ENCODE data around the gene KMT5B.
"Not testable (repeated sequence)": the region's sequence is repeated elsewhere in the genome, so short reads cannot be mapped to it uniquely, and the experiment has no call there.

The KMT5B gene

DNA sequence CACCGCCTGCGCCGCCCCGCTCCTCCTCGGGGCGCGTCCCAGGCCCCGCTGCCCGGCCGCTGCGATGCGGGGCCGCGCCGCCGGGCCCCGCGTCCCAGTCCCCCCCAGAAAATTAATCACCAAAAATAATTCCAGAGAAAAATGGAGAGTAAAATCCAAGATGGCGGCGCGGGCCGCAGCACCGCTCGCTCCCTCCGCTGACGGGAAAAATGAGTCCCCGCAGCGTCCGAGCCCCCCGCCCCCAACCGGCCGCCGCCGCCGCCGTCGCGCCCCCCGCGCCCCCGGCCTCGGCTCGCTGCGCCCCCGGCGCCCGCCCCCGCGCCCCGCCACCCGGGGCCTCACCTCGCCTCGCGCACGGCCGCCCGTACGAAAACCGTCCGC, at the start of gene KMT5B:
Gene KMT5B (minus strand): TSS at position 162 of the 381 bp plus-strand sequence. CDS start 23,220 bp downstream, outside the sequence.
- no peak for DNase-seq

DNA sequence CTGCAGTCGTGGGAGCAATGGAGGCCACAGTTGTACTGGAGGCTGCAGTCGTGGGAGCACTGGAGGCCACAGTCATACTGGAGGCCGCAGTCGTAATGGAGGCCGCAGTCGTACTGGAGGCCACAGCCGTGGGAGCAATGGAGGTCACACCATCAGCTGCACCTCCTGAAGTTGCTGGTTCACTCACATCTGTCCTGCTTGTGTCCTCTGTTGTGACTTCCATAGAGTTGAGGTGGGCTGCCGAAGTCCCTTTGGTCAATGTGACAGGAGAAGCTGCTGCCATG, 49.4 kb upstream of the KMT5B start:
- DNase-seq = no peak

DNA sequence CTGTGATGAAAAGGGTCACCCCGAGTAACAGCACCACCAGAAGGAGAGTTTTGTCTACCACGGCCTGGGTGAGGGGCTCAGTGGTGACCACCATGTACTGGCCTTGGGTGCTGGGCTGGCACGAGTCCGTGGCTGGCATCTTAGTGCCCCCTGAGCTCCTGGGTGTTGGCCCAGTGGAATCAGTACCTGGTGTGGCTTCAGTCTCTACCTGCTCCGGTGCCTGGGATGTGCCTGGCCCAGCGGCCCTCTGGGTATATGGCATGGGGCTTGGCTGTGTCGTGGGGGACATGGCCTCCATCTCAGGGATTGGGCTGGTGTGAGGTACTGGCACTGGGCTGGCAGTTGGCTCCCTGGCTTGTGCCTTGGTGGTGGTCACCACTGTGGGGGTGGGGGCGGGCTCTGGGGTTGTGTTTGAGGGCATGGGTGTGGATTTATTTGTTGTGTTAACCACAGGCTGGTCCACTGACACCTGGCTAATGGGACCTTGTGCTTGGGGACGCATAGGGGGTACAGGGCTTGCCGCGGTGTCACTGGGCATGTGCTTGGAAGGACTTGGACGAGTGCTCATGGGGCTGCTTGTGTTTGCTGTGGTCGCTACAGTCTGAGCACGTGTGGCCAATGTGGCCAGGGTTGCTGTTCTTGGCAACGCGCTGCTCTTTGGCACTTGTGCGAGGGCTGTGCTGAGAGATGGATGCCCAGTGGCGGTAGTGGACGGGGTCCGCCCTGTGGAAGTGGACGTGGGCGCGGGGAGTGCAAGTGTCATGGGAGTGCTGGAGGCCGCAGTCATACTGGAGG, 48.9 kb upstream of the KMT5B start:
- DNase-seq = no peak

DNA sequence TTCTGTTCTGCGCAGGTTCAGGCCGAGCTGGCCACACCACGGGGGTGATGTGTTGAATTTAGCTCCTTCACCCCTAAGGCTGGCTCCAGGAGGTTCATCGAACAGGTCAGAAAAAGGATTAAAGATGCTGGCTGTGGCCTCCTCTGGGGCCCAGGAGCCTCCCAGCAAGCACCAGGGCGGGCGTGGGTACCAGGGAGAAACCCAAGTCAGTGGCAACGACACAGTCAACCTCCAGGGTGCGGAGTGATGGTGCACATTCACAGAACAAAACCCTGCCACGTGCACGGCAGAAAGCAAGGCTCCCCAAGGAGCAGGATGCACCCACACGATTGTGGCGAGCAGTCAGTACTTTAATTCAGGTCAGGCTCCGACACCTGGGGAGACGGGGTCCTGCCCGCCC, 47.9 kb upstream of the KMT5B start:
- DNase-seq = no peak

DNA sequence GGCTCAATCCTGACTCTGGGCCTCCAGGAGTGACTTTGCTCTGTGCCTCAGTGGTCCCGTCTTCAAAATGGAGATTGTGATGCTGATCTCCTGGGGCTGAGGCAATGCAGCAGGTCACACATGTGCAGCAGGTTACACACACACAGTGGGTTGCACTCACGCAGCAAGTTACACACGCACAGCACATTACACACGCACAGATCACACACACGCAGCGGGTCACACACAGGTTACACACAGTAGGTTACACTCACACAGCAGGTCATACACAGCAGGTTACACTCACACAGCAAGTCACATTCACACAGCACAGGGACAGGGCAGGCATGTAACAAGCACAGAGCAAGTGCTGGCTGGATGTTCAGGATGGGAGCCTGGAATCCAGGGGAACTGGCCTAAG, 47.4 kb upstream of the KMT5B start:
- DNase-seq = no peak

DNA sequence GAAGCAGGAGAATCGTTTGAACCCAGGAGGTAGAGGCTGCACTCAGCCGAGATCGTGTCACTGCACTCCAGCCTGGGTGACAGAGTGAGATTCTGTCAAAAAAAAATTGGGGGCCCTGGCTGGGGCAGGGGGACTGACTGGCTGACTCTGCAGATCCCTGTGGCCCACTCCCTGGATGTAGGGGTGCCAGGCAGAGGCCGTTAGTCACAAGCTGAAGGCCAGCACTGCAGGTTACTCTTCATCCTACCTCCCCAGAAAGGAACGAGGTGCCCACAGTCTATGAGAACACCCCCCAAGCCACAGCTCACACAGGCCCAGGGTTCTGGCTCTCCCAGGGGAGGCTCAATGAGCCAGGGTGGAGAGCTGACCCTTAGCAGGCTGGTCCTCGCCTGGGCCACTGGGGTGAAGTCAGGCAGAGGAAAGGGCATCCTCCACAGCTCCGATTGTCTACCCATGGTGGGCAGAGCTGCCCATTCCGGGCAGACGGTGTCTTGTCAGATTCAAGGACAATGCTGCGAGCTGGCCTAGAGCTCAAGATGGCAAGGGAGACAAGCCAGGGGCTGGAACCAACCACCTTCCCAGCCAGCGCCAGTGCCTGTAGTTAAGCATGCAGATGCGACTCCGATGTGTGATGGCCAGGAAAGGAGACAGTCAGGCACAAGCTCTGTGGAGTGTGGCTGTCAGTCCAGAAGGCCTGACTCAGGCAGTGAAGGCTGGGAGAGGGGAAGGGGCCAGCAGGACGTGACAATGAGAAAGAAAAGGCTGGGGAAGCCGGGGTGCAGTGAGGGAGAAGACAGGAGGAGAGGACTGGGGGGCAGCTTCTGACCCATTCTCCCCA, 46.2 kb upstream of the KMT5B start:
- no peak for DNase-seq

DNA sequence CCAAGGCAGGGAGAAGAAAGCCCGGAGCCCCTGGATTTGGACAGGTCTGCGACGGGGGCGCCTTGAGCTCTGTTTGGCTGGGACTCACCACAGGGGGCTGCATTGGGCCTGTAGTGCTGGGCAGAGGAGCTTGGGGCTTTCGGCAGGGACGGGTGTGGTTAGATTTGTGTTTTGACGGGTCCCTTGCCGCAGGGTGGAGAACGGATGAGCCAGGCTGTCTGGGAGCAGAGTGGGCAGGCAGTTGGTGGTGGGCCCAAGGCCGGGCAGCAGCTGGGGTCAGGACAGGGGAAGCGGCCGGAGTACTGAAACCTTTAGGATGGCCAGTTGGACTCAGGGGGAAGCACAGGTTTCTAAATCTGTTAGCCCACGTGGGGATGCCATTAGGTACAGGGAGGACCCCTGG, 45.3 kb upstream of the KMT5B start:
- no peak for DNase-seq

DNA sequence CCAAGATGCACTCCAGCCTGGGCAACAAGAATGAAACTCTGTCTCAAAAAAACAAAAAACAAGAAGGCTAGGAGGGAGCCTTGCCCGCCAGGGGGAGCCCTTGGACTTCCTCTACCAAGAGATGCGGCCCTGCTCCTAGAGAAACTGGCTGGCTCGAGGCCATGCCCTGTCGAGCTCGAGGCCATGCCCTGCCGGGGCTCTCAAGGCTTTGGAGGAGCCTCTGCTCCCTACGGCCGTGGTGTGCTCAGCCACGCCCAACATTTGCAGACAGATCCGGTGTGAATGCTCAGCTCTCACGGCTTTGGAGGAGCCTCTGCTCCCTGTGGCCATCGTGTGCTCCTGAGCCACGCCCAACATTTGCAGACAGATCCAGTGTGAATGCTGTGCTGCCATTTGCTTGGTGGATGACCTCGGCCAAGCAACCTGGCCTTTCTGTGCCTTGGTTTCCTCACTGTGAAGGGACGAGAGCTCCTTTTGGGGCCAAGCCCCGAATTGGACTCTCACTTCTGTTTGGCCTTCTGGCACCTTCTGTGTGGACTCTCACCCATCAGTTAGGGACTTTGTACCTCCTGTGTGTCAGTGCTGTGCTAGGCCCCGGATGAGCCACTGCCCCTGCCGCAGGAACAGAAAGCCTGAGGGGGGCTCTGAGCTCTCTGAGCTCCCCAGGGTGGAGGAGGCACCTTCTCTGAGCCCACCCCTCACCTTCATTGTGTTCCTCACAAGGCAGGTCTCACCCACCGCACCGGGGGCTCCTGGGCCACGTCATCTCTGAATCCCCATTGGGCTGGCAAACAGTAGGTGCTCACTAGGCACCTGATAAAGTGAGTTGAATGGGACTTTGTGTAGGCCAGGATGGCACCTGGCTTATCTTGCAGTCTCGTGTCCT, 44.6 kb upstream of the KMT5B start:
- peak; percentile 74 for DNase-seq

DNA sequence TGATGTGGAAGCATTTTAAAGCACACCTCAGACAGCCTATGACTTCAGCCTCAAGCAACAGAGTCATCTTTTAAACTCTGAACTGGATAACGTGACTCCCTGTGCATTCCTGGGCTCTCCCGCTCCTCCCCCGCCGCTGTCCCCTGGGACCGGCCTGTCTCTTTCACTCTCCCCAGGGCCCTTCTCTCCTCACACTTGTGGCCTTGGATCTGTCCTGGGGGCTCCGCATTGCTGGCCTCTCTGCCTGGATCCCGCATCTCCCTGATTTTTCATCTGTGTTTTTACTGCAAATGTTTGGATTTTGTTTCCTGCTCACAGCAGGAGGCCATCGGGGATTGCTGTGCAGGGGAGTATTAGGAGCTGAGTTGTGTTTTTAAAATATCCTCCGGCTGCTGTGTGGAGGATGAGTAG, 43.2 kb upstream of the KMT5B start:
- DNase-seq = no peak

DNA sequence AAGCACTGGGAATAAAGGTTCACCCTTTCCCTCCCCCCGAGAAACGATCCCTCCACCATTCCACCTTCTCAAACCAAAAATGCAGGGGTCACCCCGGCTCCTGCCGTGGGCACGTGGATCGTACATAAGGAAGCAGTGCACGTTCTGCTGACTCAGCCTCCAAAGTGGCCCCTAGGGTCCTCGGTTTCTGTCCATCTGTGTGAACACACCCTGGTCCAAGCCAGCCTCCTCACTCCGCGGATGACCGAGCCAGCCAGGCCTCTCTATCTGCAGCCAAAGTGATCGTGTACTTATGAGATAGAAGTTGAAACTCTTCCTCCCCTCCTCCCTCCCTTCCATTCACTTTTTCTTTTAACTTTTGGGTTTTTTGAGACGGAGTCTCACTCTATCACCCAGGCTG, 42.4 kb upstream of the KMT5B start:
- no peak for DNase-seq

DNA sequence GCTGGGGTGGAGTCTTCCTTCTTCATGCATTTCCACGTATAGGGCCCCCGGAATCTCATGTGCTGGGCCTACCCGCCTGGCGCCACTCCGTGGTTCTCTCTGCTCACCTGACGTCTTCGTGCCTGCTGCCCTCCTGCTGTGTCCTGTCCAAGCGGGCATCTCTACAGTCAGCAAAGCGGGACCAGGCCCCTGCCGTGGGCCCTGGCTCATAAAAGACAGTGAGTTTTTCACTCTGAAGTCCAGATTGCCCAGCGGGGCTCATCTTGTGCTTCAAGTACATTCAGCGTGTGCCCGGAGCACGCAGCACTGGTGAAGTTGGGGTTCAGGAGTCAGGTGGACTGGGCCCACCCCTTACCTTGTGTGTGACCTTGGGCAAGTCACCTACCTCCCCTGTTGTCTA, 41.3 kb upstream of the KMT5B start:
- DNase-seq = no peak

DNA sequence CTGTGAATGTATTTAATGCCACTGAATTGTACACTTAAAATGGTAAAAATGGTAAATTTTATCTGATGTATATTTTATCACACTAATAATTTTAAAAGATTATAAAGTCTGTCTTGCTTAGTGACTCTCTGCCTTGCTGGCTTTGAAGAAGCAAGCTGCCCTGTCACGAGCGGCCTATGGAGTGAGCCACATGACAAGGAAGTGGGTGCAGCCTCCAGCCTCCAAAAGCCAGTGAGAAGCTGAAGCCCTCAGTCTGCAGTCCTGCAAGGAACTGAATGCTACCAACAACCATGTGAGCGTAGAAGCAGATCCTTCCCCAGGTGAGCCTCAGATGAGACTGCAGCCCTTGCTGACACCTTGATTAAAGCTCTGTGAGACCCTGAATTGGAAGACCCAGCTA, 38.7 kb upstream of the KMT5B start:
- DNase-seq = no peak

DNA sequence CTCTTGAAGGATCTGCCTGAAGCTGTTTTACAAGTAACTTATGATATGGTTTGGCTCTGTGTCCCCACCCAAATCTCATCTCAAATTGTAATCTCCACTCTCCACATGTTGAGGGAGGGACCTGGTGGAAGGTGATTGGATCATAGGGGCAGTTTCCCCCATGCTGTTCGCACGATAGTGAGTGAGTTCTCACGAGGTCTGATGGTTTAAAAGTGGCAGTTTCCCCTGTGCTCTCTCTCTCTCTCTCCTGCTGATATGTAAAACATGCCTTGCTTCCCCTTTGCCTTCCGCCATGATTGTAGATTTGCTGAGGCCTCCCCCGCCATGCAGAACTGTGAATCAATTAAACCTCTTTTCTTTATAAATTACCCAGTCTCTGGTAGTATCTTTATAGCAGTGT, 31.8 kb upstream of the KMT5B start:
- not testable (repeated sequence) for DNase-seq

DNA sequence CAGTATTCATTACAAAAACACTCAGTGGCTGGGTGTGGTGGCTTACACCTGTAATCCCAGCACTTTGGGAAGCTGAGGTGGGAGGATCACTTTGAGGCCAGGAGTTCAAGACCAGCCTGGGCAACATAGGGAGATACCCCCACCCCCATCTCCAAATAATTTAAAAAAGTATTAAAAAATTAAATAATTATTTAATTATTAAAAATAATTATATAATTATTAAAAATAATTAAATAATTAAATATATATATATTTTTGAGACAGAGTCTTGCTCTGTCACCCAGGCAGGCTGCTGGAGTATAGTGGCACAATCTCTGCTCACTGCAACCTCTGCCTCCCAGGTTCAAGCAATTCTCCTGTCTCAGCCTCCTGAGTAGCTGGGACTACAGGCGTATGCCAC, 30.8 kb upstream of the KMT5B start:
- not testable (repeated sequence) for DNase-seq

DNA sequence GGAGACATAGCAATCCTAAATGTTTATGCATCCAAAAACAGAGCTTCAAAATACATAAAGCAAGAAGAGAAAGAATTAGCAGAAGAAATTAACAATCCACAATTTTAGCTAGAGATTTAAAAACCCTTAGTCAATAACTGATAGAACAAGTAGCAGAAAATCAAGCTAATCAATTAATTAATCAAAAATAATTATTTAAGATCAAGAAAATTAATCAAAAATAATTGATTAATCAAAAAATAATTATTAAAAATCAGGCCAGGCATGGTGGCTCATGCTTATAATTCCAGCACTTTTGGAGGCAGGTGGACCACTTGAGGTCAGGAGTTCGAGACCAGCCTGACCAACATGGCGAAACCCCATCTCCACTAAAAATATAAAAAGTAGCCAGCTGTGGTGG, 29.5 kb upstream of the KMT5B start:
- no peak for DNase-seq

DNA sequence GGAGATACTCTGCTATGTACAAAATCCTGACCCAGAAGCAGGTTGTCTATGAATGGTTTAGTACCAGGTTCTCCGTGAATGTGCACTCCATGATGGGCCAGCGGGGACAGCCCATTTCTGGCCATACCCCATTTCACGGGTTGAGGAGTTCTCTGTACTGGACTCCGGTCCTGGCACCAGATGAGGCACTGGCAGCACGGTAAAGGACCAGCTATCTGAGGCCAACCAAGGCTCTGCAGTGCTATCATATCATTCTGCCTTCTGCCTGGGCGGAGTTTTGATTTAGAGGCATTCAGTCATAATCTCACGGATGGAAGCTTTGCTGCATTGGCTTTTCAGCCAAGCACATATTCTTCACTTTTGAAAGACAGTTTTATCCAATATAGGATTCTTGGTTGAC, 18.5 kb upstream of the KMT5B start:
- no peak for DNase-seq

DNA sequence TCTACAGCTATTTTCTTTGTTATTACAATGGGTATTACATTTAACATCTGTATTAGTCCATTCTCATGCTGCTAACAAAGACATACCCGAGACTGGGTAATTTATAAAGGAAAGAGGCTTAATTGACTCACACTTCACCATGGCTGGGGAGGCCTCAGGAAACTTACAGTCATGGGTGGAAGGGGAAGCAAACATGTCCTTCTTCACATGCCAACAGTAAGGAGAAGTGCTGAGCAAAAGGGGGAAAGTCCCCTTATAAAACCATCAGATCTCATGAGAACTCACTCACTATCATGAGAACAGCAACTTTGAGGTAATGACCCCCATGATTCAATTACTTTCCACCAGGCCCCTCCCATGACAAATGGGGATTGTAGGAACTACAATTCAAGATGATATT, 16.5 kb upstream of the KMT5B start:
- no peak for DNase-seq

DNA sequence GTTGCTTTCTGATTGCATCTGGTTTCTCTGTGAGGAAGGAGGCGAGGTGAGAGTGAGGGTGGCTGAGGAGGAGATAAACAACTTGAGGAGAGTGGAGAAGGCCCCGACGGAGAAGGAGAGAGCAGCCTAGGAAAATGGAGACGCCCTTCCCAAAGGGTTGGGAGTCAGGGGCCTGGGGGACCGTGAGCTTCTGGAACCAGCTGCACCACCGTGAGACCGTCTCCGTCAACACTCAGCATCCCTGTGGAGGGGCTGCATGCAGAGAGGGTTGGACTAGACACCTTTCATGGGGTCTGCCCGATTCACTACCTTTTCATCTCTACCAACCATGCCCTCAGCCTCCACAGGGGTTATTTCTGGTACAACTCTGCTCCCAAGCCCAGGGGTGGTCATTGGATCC, 13.3 kb upstream of the KMT5B start:
- no peak for DNase-seq

DNA sequence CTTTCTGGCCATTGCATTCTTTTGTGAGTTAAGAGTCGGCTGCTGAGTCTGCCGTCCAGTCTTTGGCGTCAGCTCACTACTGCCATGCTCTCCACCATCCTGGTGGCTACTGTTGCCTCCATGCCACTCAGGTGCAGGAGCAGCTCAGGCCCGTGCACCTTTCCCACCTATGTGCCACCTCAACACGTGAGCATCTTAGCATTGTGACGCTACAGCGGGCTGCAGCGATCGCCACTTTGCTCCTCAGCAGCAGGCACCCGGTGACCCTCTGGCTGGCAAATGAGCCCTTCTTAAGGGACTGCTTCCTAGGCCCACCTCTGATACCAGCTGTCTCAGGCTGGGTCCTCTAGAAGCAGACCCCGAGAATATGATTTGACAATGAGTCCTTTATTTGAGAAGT, 11.5 kb upstream of the KMT5B start:
- DNase-seq = no peak

DNA sequence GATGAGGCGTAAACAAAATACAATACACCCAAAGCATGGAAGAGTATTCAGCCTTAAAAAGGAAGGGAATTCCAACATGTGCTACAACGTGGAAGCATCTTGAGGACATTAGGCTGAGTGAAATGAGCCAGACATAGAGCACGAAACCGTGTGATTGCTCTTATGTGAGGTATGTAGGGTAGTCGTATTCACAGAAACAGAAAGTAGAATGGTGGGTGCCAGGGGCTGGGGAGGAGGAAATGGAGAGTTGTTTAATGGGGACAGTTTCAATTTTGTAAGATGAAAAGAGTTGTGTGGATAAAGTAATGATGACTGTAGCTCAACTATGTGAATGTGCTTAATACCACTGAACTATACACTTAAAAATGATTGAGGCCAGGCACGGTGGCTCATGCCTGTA, 10.2 kb upstream of the KMT5B start:
- DNase-seq = no peak

DNA sequence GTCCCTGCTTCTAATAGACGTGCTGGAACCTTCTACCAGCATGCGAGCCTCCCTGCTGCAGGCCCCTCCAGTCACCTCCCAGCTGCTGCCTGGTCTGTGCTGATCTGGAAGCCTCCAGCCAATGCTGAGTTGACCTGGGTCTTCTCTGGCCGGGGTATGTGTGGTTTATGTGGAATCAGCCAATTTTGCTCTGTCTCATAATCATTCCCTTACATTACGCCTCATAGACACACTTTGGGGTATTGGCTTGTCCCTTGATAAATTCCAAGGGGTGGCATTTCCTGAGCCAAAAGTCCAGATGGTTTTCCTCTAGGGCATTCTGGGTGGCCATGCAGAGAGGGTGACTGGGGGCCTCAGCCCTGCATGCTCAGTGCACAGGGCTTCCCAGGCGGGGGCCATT, 8.3 kb upstream of the KMT5B start:
- no peak for DNase-seq

DNA sequence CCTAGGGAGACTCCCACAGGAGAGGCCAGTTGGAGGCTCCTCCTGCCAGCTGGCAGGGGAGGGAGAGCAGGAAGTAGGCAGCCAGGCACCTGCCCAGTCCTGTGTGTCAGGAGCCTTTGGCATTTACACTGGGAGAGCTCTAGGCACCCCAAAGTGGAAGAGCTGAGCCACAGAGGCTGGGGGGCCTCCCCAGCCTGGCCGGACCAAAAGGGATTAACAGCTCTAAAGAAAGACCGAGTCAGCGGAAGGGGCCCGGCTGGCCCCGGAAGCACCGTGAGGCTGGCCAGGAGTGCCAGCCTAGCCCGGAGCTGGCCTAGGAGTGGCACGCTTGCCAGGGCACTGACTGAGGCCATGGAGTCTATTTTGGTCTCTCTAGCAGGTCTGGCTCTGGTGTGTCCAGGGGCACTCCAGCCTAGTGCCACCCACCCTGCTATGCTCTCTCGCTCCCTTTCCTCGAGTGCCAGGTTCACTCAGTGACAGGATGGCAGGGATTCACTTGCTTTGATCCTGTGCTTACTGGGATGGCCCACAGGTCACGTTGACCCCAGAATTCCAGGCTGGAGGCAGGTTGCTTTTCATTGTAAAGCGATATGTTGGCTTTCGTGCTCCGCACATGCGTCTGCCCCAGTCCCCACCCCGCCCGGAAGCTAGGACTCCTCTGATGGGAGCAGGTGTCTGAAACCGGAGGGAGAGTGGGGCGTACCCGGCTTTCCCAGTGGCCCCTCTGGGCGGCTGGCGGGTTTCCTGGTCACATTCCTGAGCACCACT, 3.3 kb upstream of the KMT5B start:
- peak; percentile 59 for DNase-seq

Measured in NCI-H510A (cell line).